CD4-positive, alpha-beta T cell (primary cell): ENCODE results near the gene ACAP2. TPM values are rescaled to one million over a fixed set of nuclear protein-coding genes. Genes with fewer than 3 reads are reported as not detected.

ENCODE experiments used
- ATAC-seq: fragments of 200-7000 bp; cut with Tn5 transposase; one replicate; pipeline ENCODE4 v1.10.0; 2022; ENCODE audit warnings: mild to moderate bottlenecking; ENCODE audit not compliant: poor library complexity
- CTCF ChIA-PET: fragments of 350-600 bp; sonication (Branson Sonifier 250); formaldehyde crosslinking; loops from one replicate; lab custom pipeline; 2021; ENCODE audit warnings: antibody characterized with exemption, inconsistent platforms; lab: Charles Lee
- POLR2A ChIA-PET: fragments of 350-600 bp; sonication (Branson Sonifier 250); formaldehyde crosslinking; loops from one replicate; lab custom pipeline; 2021; ENCODE audit warnings: antibody characterized with exemption, inconsistent platforms; lab: Charles Lee
- DNase-seq, 14 experiments: peaks; one replicate each; pipeline ENCODE4 v3.0.0-alpha.2; 2013 to 2020; ENCODE audit warnings: mixed read lengths in 2 of 14
- H3K27ac ChIP-seq, 2 donors: one replicate each; pipeline versions ENCODE4 v1.5.1 to v1.7.0; 2013; ENCODE audit warnings: low read length in 2 of 2, low read depth in 1 of 2, mild to moderate bottlenecking in 1 of 2
- H3K27me3 ChIP-seq, 2 experiments: 1 replicate in 1 of 2; 2 replicates in 1 of 2; pipeline versions ENCODE4 v1.6.1 to v1.7.0; 2013; ENCODE audit warnings: low read length in 2 of 2, control low read depth in 1 of 2, mild to moderate bottlenecking in 1 of 2, moderate library complexity in 1 of 2; ENCODE audit not compliant: insufficient read depth in 2 of 2, control insufficient read depth in 1 of 2
- H3K36me3 ChIP-seq: one replicate; pipeline ENCODE4 v1.6.1; 2013; ENCODE audit warnings: low read length, control low read depth; ENCODE audit not compliant: insufficient read depth
- H3K4me1 ChIP-seq: one replicate; pipeline ENCODE4 v1.6.1; 2013; ENCODE audit warnings: low read length, control low read depth; ENCODE audit not compliant: insufficient read depth
- H3K4me3 ChIP-seq: one replicate; pipeline ENCODE4 v1.5.1; 2013; ENCODE audit warnings: mild to moderate bottlenecking, low read length, moderate library complexity
- H3K9me3 ChIP-seq, 2 experiments: 1 replicate in 1 of 2; 2 replicates in 1 of 2; pipeline versions ENCODE4 v1.6.1 to v1.7.0; 2013; ENCODE audit warnings: low read length in 2 of 2, mild to moderate bottlenecking in 2 of 2, control low read depth in 1 of 2, moderate library complexity in 1 of 2; ENCODE audit not compliant: control insufficient read depth in 1 of 2, insufficient read depth in 1 of 2
- H3K27ac Mint-ChIP-seq: one replicate; pipeline ENCODE4 v1.8.0; 2020; ENCODE audit warnings: mixed read lengths
- H3K27me3 Mint-ChIP-seq: one replicate; pipeline ENCODE4 v1.8.0; 2021; ENCODE audit warnings: mixed read lengths
- H3K36me3 Mint-ChIP-seq: one replicate; pipeline ENCODE4 v1.8.0; 2021; ENCODE audit warnings: low read depth, mixed read lengths
- H3K4me1 Mint-ChIP-seq: one replicate; pipeline ENCODE4 v1.8.0; 2021; ENCODE audit warnings: low read depth, mixed read lengths
- H3K4me3 Mint-ChIP-seq: one replicate; pipeline ENCODE4 v1.8.0; 2020; ENCODE audit warnings: mild to moderate bottlenecking, mixed read lengths
- H3K9me3 Mint-ChIP-seq: one replicate; pipeline ENCODE4 v1.8.0; 2020; ENCODE audit warnings: mixed read lengths
- intact Hi-C, 2 experiments: fragments of 100-400 bp; cut with DNase I in 1 of 2; cut with micrococcal nuclease in 1 of 2; formaldehyde crosslinking; loops; one replicate each; pipeline versions ENCODE4 v1.15.1 to v1.9.0; 2023 to 2025; cut with DNase I, micrococcal nuclease
- total RNA-seq, 174 experiments: library from RNA in 2 of 174; stranded (reverse) in 2 of 174; gene quantifications; one replicate each; pipeline ENCODE4 v1.2.3 and lab custom pipeline; 2021 to 2026
- TF ChIP-seq, protein P1 (sequence below): fragments of 200-600 bp; IDR thresholded peaks from one replicate; pipeline ENCODE4 v1.8.0; 2022; ENCODE audit warnings: antibody characterized with exemption, mild to moderate bottlenecking

The ACAP2 gene
- total RNA-seq, 2 experiments from 2014 or later = 50.7 to 51.4 TPM

DNA sequence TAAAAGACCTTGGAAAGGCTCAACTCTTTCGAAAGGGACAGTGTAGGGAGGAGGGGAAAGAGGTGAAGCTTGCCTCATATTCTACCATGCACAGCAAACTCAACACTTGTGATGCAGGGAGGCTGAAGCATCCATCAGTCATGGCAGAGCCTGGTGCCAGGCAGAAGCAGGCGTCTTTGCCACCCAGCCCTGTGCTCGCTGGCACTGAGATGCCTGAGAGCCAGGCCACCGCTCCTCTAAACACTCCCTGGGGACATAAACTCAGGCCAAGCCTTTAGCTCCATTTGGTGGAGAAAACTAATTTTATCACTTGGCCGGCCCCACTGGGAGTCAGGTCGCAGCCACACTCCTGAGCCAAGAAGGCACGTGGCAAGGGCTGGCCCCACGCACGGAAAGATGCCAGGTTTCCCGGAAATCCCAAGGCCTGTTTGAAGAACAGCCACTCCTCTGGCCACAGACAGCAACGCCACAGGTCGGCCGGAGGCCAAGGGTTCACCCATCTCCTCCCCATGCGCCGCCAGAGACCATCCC lies 202.6 kb downstream of the ACAP2 start:
- Mint-ChIP-seq H3K4me3 (no peak overlapping the region), H3K9me3 (peaks cover 7% of the 10 kb centered on the region), H3K4me1 (no peaks in the 10 kb centered on the region), H3K27ac (no peak overlapping the region), H3K27me3 (no peaks in the 10 kb centered on the region), H3K36me3 (peaks cover 11% of the 10 kb centered on the region)
- ATAC-seq (no peak), DNase-seq (no peak)
- no peak overlapping the region for H3K4me3 ChIP-seq
- H3K27me3 ChIP-seq = no peaks in the 10 kb centered on the region
- peaks cover 9 to 23% of the 10 kb centered on the region in 2 experiments for H3K9me3 ChIP-seq
- peaks cover 3% of the 10 kb centered on the region for H3K36me3 ChIP-seq
- ChIA-PET CTCF (no interaction called here), POLR2A (no interaction called here)
- TF ChIP-seq, protein P1, sequence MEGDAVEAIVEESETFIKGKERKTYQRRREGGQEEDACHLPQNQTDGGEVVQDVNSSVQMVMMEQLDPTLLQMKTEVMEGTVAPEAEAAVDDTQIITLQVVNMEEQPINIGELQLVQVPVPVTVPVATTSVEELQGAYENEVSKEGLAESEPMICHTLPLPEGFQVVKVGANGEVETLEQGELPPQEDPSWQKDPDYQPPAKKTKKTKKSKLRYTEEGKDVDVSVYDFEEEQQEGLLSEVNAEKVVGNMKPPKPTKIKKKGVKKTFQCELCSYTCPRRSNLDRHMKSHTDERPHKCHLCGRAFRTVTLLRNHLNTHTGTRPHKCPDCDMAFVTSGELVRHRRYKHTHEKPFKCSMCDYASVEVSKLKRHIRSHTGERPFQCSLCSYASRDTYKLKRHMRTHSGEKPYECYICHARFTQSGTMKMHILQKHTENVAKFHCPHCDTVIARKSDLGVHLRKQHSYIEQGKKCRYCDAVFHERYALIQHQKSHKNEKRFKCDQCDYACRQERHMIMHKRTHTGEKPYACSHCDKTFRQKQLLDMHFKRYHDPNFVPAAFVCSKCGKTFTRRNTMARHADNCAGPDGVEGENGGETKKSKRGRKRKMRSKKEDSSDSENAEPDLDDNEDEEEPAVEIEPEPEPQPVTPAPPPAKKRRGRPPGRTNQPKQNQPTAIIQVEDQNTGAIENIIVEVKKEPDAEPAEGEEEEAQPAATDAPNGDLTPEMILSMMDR = no peak
- H3K27ac ChIP-seq = no peak overlapping the region
- no peaks in the 10 kb centered on the region for H3K4me1 ChIP-seq
- intact Hi-C loops = no loop called here

DNA sequence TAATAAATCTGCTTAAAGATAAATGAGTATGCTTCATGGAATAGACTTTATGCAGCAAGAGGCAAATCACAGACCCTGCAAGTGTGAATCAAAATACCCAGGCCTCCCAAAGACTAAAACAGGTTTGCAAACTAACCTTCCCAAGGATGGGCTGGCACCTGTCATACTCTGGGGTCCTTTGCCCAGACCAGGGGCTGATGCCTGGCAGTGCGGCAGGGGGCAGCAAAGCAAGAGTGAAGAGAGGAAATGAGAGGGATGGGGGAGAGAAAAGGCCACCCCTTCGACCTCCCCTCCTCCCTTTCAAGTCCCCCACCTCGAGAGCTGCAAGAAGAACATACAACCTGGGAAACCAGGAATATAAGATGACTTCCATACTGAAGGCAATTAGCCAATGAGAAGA lies 203.7 kb downstream of the ACAP2 start:
- Histone ChIP-seq H3K4me3 (no peak overlapping the region), H3K27me3 (no peaks in the 10 kb centered on the region), H3K36me3 (peaks cover 3% of the 10 kb centered on the region), H3K9me3 (peaks cover 9 to 23% of the 10 kb centered on the region in 2 experiments), H3K27ac (no peak overlapping the region), H3K4me1 (no peaks in the 10 kb centered on the region)
- ATAC-seq = no peak
- ChIA-PET CTCF (no interaction called here), POLR2A (no interaction called here)
- no peaks in the 10 kb centered on the region for H3K4me1 Mint-ChIP-seq
- TF ChIP-seq, protein P1 = no peak
- no peak overlapping the region for H3K27ac Mint-ChIP-seq
- H3K9me3 Mint-ChIP-seq = peaks cover 7% of the 10 kb centered on the region
- intact Hi-C loops = no loop called here
- no peaks in the 10 kb centered on the region for H3K27me3 Mint-ChIP-seq
- DNase-seq = no peak
- no peak overlapping the region for H3K4me3 Mint-ChIP-seq
- H3K36me3 Mint-ChIP-seq = peaks cover 11% of the 10 kb centered on the region

DNA sequence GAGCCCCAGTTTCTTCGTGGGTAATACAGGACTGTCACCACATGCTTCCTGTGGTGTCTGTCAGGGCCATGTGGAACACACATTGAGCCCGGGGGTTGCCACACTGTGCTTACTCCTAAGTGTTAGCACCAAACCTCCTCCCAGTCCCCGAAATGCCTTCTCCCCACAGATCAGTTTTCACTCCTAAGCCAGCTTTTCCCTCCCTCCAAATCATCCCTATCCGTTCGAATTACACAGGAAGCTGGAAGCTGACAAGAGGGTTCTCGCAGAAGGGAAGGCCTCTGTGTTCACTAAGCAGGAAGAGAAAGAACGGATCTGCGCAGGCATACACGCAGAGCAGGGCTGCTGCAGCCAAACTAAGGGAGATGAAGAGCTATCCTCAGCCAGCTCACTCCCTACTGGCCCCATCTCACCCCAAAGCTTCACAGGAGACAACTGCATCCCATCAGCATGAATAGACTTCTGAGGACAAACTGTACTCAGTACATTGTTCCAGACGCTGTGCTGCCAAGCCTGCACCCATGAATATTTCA lies 204.2 kb downstream of the ACAP2 start:
- Mint-ChIP-seq H3K27me3 (no peaks in the 10 kb centered on the region), H3K27ac (no peak overlapping the region), H3K9me3 (peaks cover 7% of the 10 kb centered on the region), H3K4me3 (no peak overlapping the region), H3K36me3 (peaks cover 11% of the 10 kb centered on the region), H3K4me1 (no peaks in the 10 kb centered on the region)
- DNase-seq (no peak), ATAC-seq (no peak)
- Histone ChIP-seq H3K9me3 (peaks cover 9 to 23% of the 10 kb centered on the region in 2 experiments), H3K4me1 (no peaks in the 10 kb centered on the region), H3K27ac (no peak overlapping the region), H3K27me3 (no peaks in the 10 kb centered on the region), H3K4me3 (no peak overlapping the region), H3K36me3 (peaks cover 3% of the 10 kb centered on the region)
- ChIA-PET POLR2A (no interaction called here), CTCF (no interaction called here)
- TF ChIP-seq, protein P1 = no peak
- intact Hi-C loops = no loop called here
